NCI-H187 (cell line): ENCODE measurements around the gene NR3C2.
A peak's percentile ranks its signal among the peaks of the same experiment; 100 is the strongest.

Source experiments
- DNase-seq, 2 experiments: peaks; one replicate each; lab custom pipeline; 2025; lab: John Stamatoyannopoulos, UW

The NR3C2 gene

GRCh38 chr4:148441986-148442831 lies at the start of gene NR3C2:
Gene NR3C2, minus strand, starts transcription at chr4:148442414.
- peak; percentile 61 to 82 for DNase-seq

GRCh38 chr4:148487181-148487580 lies 45.0 kb upstream of the NR3C2 start:
- DNase-seq = no peak

- no peak for DNase-seq
Observed at GRCh38 chr4:148481636-148482035, 39.4 kb upstream of the NR3C2 start.

- no peak for DNase-seq
Observed at GRCh38 chr4:148477276-148477675, 35.1 kb upstream of the NR3C2 start.

- no peak for DNase-seq
Observed at GRCh38 chr4:148469938-148470337, 27.7 kb upstream of the NR3C2 start.

- DNase-seq = no peak
Observed at GRCh38 chr4:148454835-148455234, 12.6 kb upstream of the NR3C2 start.

GRCh38 chr4:148453833-148454232 lies 11.6 kb upstream of the NR3C2 start:
- no peak for DNase-seq

- DNase-seq = no peak
Observed at GRCh38 chr4:148452970-148453369, 10.8 kb upstream of the NR3C2 start.

GRCh38 chr4:148449921-148450320 lies 7.7 kb upstream of the NR3C2 start:
- no peak for DNase-seq

GRCh38 chr4:148448141-148448540 lies 5.9 kb upstream of the NR3C2 start:
- no peak for DNase-seq

GRCh38 chr4:148447681-148448080 lies 5.5 kb upstream of the NR3C2 start:
- no peak for DNase-seq

- no peak for DNase-seq
Observed at GRCh38 chr4:148445860-148446330, 3.7 kb upstream of the NR3C2 start.

GRCh38 chr4:148445071-148445859 lies 3.1 kb upstream of the NR3C2 start:
- no peak for DNase-seq

GRCh38 chr4:148444296-148445070 lies 2.3 kb upstream of the NR3C2 start:
- no peak for DNase-seq

GRCh38 chr4:148443512-148444295 lies 1.5 kb upstream of the NR3C2 start:
- DNase-seq = no peak

- no peak for DNase-seq
Observed at GRCh38 chr4:148442832-148443511, 758 bp upstream of the NR3C2 start.

GRCh38 chr4:148441624-148441985 lies 609 bp downstream of the NR3C2 start:
- no peak for DNase-seq

- no peak for DNase-seq
Observed at GRCh38 chr4:148438047-148438446, 4.2 kb downstream of the NR3C2 start.

- DNase-seq = no peak
Observed at GRCh38 chr4:148437439-148437838, 4.8 kb downstream of the NR3C2 start.

GRCh38 chr4:148436512-148436911 lies 5.7 kb downstream of the NR3C2 start:
- no peak for DNase-seq
